Spleen (tissue), 11 donors: Measurements from ENCODE around the gene ABAT. TPM values are rescaled to one million over a fixed set of nuclear protein-coding genes. Genes with fewer than 3 reads are reported as not detected.

Experiments
- DNase-seq: peaks from one replicate; pipeline ENCODE4 v3.0.0-alpha.2; 2020
- H3K27ac ChIP-seq, 8 donors: fragments of 200-600 bp; sonication (generic) in 7 of 8; 1 replicate in 4 of 8; 2 replicates in 4 of 8; pipeline versions ENCODE4 v1.5.0 to v1.8.0; 2016 to 2021; ENCODE audit warnings: inconsistent platforms in 4 of 8, mild to moderate bottlenecking in 4 of 8, moderate library complexity in 1 of 8
- H3K27me3 ChIP-seq, 7 donors: fragments of 200-600 bp; sonication (generic) in 6 of 7; replicated peaks in 1 of 7; 1 replicate in 4 of 7; 2 replicates in 3 of 7; pipeline versions ENCODE4 v1.5.0 to v1.8.0; 2016 to 2021; ENCODE audit warnings: inconsistent platforms in 3 of 7, mild to moderate bottlenecking in 1 of 7
- H3K36me3 ChIP-seq, 6 donors: fragments of 200-600 bp; sonication (generic) in 5 of 6; 1 replicate in 4 of 6; 2 replicates in 2 of 6; pipeline versions ENCODE4 v1.5.0 to v1.8.0; 2016 to 2021; ENCODE audit warnings: inconsistent platforms in 2 of 6
- H3K4me1 ChIP-seq, 6 donors: fragments of 200-600 bp; sonication (generic) in 5 of 6; 1 replicate in 3 of 6; 2 replicates in 3 of 6; pipeline versions ENCODE4 v1.5.0 to v1.8.0; 2016 to 2021; ENCODE audit warnings: inconsistent platforms in 3 of 6
- H3K4me3 ChIP-seq, 8 donors: fragments of 200-600 bp; sonication (generic) in 7 of 8; 1 replicate in 4 of 8; 2 replicates in 4 of 8; pipeline versions ENCODE4 v1.5.0 to v1.8.0; 2016 to 2021; ENCODE audit warnings: inconsistent platforms in 4 of 8, mild to moderate bottlenecking in 4 of 8, moderate library complexity in 2 of 8
- H3K9me3 ChIP-seq, 8 donors: fragments of 200-600 bp; sonication (generic) in 7 of 8; 1 replicate in 4 of 8; 2 replicates in 4 of 8; pipeline versions ENCODE4 v1.5.0 to v1.8.0; 2016 to 2021; ENCODE audit warnings: inconsistent platforms in 4 of 8
- CTCF ChIP-seq, 11 experiments: fragments of 200-600 bp in 7 of 11; fragments of 450-650 bp in 4 of 11; sonication (generic) in 4 of 11; IDR thresholded peaks in 8 of 11; conservative IDR thresholded peaks in 3 of 11; 1 replicate in 7 of 11; 2 replicates in 4 of 11; pipeline versions ENCODE4 v1.4.0 to v1.8.0; 2016 to 2021; ENCODE audit warnings: antibody characterized with exemption in 11 of 11, inconsistent platforms in 4 of 11, mild to moderate bottlenecking in 1 of 11
- POLR2A ChIP-seq, 3 donors: fragments of 450-650 bp; IDR thresholded peaks; one replicate each; pipeline ENCODE4 v1.5.1; 2017; ENCODE audit warnings: antibody characterized with exemption in 3 of 3, mild to moderate bottlenecking in 1 of 3
- POLR2AphosphoS5 ChIP-seq, 3 donors: sonication (generic); formaldehyde crosslinking; IDR thresholded peaks; one replicate each; pipeline ENCODE4 v1.5.1; 2017; ENCODE audit warnings: antibody characterized with exemption in 3 of 3
- WGBS, 5 donors: extraction: QIAGEN DNeasy Blood & Tissue Kit in 3 of 5; methylation state at CpG; one replicate each; pipeline versions ENCODE4 v1.1.5 to v1.1.7; 2013 to 2018; 5-methylcytosine and 5-hydroxymethylcytosine counted together
- intact Hi-C: fragments of 100-400 bp; cut with DNase I; formaldehyde crosslinking; loops from one replicate; pipeline ENCODE4 v1.15.0; 2023; ENCODE audit warnings: low total_unique reads
- polyA plus RNA-seq, 3 donors: library from polyadenylated mRNA; stranded (reverse); fragments of 200-250 nt; gene quantifications; one replicate each; pipeline ENCODE4 v1.2.1, GENCODE V29; 2013
- total RNA-seq, 7 donors: library from RNA; depleted of rRNA in 3 of 7; stranded (reverse); fragments of >200 nt in 3 of 7; fragmentation: NEBNext Ultra II Directional in 4 of 7; extraction: Animal tissue kit (Norgen Biotek cat#: 25700) in 4 of 7; gene quantifications; one replicate each; pipeline versions ENCODE4 v1.1.0 to v1.2.1, GENCODE V29; 2016 to 2021
- donor health status: healthy with polysubstance abuse.
- donor health status: DM: no; HTN: no; CAD: no; lungs with moderate emphysema.
- donor health status: DM: no; HTN: no; CAD: no.
- donor health status: Bipolar disorder and iron deficiency.
- donor health status: healthy.
- donor health status: DM: no; HTN: no; CAD: no.
- donor health status: DM: yes; HTN: yes; CAD: no.

The ABAT gene
- total and polyA plus RNA-seq, 10 donors, result 3.9 to 13.5 (median 8.3) TPM

GRCh38 chr16:8631818-8632465, 42.5 kb upstream of the ABAT start:
- H3K4me1 ChIP-seq, result peaks cover 0 to 41% (median 14%) of the 10 kb centered on the region in 6 donors
- H3K9me3 ChIP-seq, result no peaks in the 10 kb centered on the region
- peak; percentile 73 for DNase-seq
- H3K36me3 ChIP-seq, result peaks cover 0 to 100% (median 87%) of the 10 kb centered on the region in 6 donors
- intact Hi-C loops, result no loop called here
- no peak for TF ChIP-seq POLR2AphosphoS5 (IDR thresholded peaks at IDR 0.05)
- TF ChIP-seq POLR2A (IDR thresholded peaks at IDR 0.05), result no peak
- TF ChIP-seq CTCF (IDR thresholded peaks at IDR 0.05 in 8 of 11, conservative IDR thresholded peaks at IDR 0.05 in 3 of 11), result no peak
- peak overlapping the region in 1 of 8 donors; percentile 60 for H3K4me3 ChIP-seq
- H3K27ac ChIP-seq, result peak overlapping the region in 7 of 8 donors; percentile 74 to 93 (median 88)
- no peaks in the 10 kb centered on the region for H3K27me3 ChIP-seq
- 70 to 75% (median 70%) methylated on average over 15 of the region's 15 CpGs for WGBS, 5 donors

GRCh38 chr16:8632675-8633182, 41.7 kb upstream of the ABAT start:
- 32 to 58% (median 42%) methylated on average over 5 of the region's 5 CpGs for WGBS, 5 donors
- Histone ChIP-seq H3K36me3 (peaks cover 0 to 100% (median 84%) of the 10 kb centered on the region in 6 donors), H3K9me3 (no peaks in the 10 kb centered on the region), H3K4me3 (peak overlapping the region in 1 of 8 donors; percentile 60), H3K27ac (peak overlapping the region in 7 of 8 donors; percentile 74 to 93 (median 88)), H3K27me3 (no peaks in the 10 kb centered on the region), H3K4me1 (peaks cover 0 to 34% (median 10%) of the 10 kb centered on the region in 6 donors)
- TF ChIP-seq POLR2AphosphoS5 (IDR thresholded peaks at IDR 0.05), result peak; percentile 52 to 77 (median 57)
- no peak for TF ChIP-seq CTCF (IDR thresholded peaks at IDR 0.05 in 8 of 11, conservative IDR thresholded peaks at IDR 0.05 in 3 of 11)
- DNase-seq, result peak; percentile 84
- intact Hi-C loops, result no loop called here

GRCh38 chr16:8634991-8635736, 39.3 kb upstream of the ABAT start:
- H3K9me3 ChIP-seq, result no peaks in the 10 kb centered on the region
- TF ChIP-seq POLR2A (IDR thresholded peaks at IDR 0.05) (no peak), CTCF (IDR thresholded peaks at IDR 0.05 in 8 of 11, conservative IDR thresholded peaks at IDR 0.05 in 3 of 11) (no peak), POLR2AphosphoS5 (IDR thresholded peaks at IDR 0.05) (no peak)
- H3K27me3 ChIP-seq, result no peaks in the 10 kb centered on the region
- peak overlapping the region in 3 of 8 donors; percentile 20 to 31 (median 26) for H3K27ac ChIP-seq
- peak; percentile 76 for DNase-seq
- peaks cover 0 to 100% (median 81%) of the 10 kb centered on the region in 6 donors for H3K36me3 ChIP-seq
- intact Hi-C loops, result no loop called here
- peaks cover 0 to 32% (median 9%) of the 10 kb centered on the region in 6 donors for H3K4me1 ChIP-seq
- WGBS, 5 donors, result 79 to 87% (median 80%) methylated on average over 18 of the region's 18 CpGs
- no peak overlapping the region for H3K4me3 ChIP-seq

GRCh38 chr16:8639694-8640093, 34.7 kb upstream of the ABAT start:
- peak; percentile 61 for DNase-seq

More at GRCh38 chr16:8639694-8640093, 34.7 kb upstream of the ABAT start:
- H3K27ac ChIP-seq, result no peak overlapping the region
- intact Hi-C loops, result no loop called here
- no peaks in the 10 kb centered on the region for H3K27me3 ChIP-seq
- TF ChIP-seq CTCF (IDR thresholded peaks at IDR 0.05 in 8 of 11, conservative IDR thresholded peaks at IDR 0.05 in 3 of 11) (no peak), POLR2AphosphoS5 (IDR thresholded peaks at IDR 0.05) (no peak), POLR2A (IDR thresholded peaks at IDR 0.05) (no peak)
- H3K4me1 ChIP-seq, result peaks cover 0 to 10% (median 5%) of the 10 kb centered on the region in 6 donors
- H3K4me3 ChIP-seq, result no peak overlapping the region
- H3K36me3 ChIP-seq, result peaks cover 0 to 95% (median 85%) of the 10 kb centered on the region in 6 donors
- 67 to 96% (median 75%) methylated on average over 11 to 13 of the region's 13 CpGs for WGBS, 5 donors
- no peaks in the 10 kb centered on the region for H3K9me3 ChIP-seq
